Natural killer cell treated with Interleukin-12 subunit alpha and Interleukin-12 subunit beta and Interleukin-15 and Interleukin-18, amount 100 ng/mL, for 72 hours (primary cell): ENCODE measurements around the gene RNF123. TPM values are rescaled to one million over a fixed set of nuclear protein-coding genes. Genes with fewer than 3 reads are reported as not detected.

ENCODE experiments used
- ATAC-seq, 2 donors: fragments of 150-1000 bp; cut with Tn5 transposase in 1 of 2; sonication (Bioruptor Pico), chemical (Tn5 transposase) in 1 of 2; 2 replicates each; pipeline ENCODE4 v1.10.0; 2021
- DNase-seq: peaks from one replicate; pipeline ENCODE4 v3.0.0; 2022; ENCODE audit warnings: low spot score
- H3K27ac Mint-ChIP-seq, 2 donors: 1 replicate in 1 of 2; 2 replicates in 1 of 2; pipeline ENCODE4 v1.8.0; 2022; ENCODE audit warnings: mixed read lengths in 2 of 2, mild to moderate bottlenecking in 1 of 2, moderate library complexity in 1 of 2
- H3K27me3 Mint-ChIP-seq, 2 donors: 1 replicate in 1 of 2; 2 replicates in 1 of 2; pipeline ENCODE4 v1.8.0; 2022; ENCODE audit warnings: mixed read lengths in 2 of 2
- H3K36me3 Mint-ChIP-seq: one replicate; pipeline ENCODE4 v1.8.0; 2022; ENCODE audit warnings: mixed read lengths
- H3K4me1 Mint-ChIP-seq, 2 donors: 1 replicate in 1 of 2; 2 replicates in 1 of 2; pipeline ENCODE4 v1.8.0; 2022; ENCODE audit warnings: low read depth in 2 of 2, mixed read lengths in 2 of 2, mild to moderate bottlenecking in 1 of 2
- H3K4me3 Mint-ChIP-seq: one replicate; pipeline ENCODE4 v1.8.0; 2022; ENCODE audit warnings: mixed read lengths
- H3K9me3 Mint-ChIP-seq: 2 replicates; pipeline ENCODE4 v1.8.0; 2022; ENCODE audit warnings: mixed read lengths
- total RNA-seq, 2 donors: library from RNA; stranded (reverse); gene quantifications; one replicate each; pipeline ENCODE4 v1.2.3, GENCODE V29; 2022

The RNF123 gene
- total RNA-seq, 2 donors from 2014 or later = 45.6 to 67.9 TPM

DNA sequence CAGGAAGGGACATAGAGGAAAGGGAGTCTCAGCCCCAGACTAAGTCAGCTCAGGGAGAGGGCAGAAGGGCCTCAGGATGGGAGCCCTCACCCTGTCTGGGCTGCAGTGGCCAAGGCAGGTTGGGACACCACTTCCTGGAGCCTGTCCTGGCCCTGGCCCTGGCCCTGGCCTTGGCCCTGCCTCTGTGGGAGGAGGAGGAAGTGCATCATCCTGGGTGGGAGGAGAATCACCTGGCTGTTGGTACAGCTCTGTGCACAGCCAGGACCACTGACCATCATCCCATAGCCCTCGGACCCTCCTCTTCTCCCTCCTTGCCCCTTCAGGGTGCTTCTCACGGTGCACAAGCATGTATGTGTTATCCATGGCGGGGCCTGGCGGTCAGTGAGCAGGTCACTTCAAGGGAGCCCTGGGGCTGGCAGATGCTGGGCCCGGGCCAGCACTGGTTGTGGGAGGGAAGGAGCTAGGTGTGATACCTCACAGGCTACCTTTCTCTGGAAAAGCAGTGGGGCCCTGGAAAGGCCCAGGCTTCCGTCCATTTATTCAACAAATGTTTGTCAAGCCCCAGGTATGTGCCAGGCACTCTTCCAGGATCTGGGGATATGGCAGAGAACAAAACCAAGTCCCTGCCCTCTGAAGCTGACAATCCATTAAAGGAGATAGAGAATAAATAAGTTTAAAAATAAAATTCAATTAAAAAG is 23.4 kb upstream of the RNF123 start:
- H3K27me3 Mint-ChIP-seq = peaks cover 0 to 3% of the 10 kb centered on the region in 2 donors
- ATAC-seq (peak; percentile 8 to 15), DNase-seq (no peak)
- H3K4me1 Mint-ChIP-seq = peaks cover 0 to 2% of the 10 kb centered on the region in 2 donors
- no peaks in the 10 kb centered on the region for H3K36me3 Mint-ChIP-seq
- H3K27ac Mint-ChIP-seq = peak overlapping the region in 1 of 2 donors; percentile 32
- no peaks in the 10 kb centered on the region for H3K9me3 Mint-ChIP-seq
- H3K4me3 Mint-ChIP-seq = no peak overlapping the region

DNA sequence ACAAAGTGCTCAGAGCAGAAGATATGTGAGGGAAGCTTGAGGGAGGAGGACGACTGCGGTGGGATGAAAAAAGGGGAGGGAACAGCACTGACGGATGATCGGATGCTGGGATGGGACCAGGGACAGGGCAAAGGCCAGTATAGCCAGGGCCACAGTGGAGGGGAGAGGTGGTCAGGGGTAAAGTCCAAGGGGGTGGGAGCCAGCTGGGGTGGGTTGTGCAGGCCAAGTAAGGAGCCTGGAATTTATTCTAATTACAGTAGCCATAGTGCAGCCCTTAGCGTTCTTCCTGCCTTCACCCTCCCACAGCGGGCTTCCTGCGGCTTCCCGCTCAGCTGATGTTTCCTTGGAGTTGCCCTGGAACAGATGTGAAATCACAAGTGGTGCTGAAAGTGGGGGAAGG is 22.8 kb upstream of the RNF123 start:
- Mint-ChIP-seq H3K4me1 (peaks cover 0 to 5% of the 10 kb centered on the region in 2 donors), H3K9me3 (no peaks in the 10 kb centered on the region), H3K36me3 (no peaks in the 10 kb centered on the region), H3K4me3 (no peak overlapping the region), H3K27ac (no peak overlapping the region), H3K27me3 (peaks cover 0 to 3% of the 10 kb centered on the region in 2 donors)
- ATAC-seq (no peak), DNase-seq (no peak)

- no peak for ATAC-seq
- Mint-ChIP-seq H3K27me3 (peaks cover 0 to 3% of the 10 kb centered on the region in 2 donors), H3K4me3 (no peak overlapping the region), H3K9me3 (no peaks in the 10 kb centered on the region), H3K27ac (no peak overlapping the region), H3K4me1 (peaks cover 7 to 11% of the 10 kb centered on the region in 2 donors), H3K36me3 (no peaks in the 10 kb centered on the region)
- no peak for DNase-seq
These were observed 21.5 kb upstream of the RNF123 start for GRCh38 chr3:49667701-49668413.

DNA sequence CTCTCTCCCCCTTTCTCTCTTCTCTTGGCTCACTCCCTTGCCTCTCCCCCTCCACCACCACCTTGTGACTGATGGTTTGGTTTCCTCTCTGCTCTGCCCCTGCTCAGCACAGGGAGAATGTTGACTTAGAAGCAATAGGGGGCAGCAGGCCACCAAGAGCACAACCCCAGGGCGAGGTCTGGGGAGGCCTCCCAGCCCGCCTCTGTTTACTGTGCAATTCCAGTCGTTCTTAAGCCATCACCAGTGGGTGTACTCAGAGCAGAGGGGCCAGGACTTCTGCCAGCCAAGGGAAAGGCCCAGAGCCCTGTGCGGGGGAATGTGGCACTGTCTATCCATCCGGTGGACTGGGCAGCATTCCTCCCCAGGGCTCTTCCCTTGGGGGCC is 21.0 kb upstream of the RNF123 start:
- ATAC-seq (no peak), DNase-seq (no peak)
- no peaks in the 10 kb centered on the region for H3K36me3 Mint-ChIP-seq
- no peak overlapping the region for H3K4me3 Mint-ChIP-seq
- H3K27ac Mint-ChIP-seq = no peak overlapping the region
- H3K9me3 Mint-ChIP-seq = no peaks in the 10 kb centered on the region
- H3K4me1 Mint-ChIP-seq = peaks cover 7 to 14% of the 10 kb centered on the region in 2 donors
- peaks cover 0 to 3% of the 10 kb centered on the region in 2 donors for H3K27me3 Mint-ChIP-seq

DNA sequence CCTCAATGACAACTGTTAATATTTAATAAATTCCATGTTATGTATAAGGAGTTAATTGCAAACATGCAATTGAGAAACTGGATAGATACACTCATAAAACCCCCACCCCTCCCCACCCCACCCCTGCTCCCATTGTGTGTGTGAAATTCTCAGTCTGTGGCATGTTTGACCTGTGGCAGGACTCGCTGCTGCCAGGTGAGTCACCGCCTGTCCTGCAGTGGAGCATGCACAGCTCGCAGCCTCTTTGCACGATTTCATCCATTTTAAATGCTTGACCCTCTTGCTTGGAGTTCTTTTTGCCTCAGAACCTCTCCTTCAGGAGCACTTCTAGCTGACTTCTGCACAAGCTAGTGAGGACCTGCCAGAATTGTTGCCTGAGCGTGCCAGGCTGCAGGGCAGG is 20.5 kb upstream of the RNF123 start:
- no peak overlapping the region for H3K27ac Mint-ChIP-seq
- ATAC-seq (no peak), DNase-seq (no peak)
- H3K4me3 Mint-ChIP-seq = no peak overlapping the region
- H3K36me3 Mint-ChIP-seq = no peaks in the 10 kb centered on the region
- H3K9me3 Mint-ChIP-seq = no peaks in the 10 kb centered on the region
- peaks cover 0 to 3% of the 10 kb centered on the region in 2 donors for H3K27me3 Mint-ChIP-seq
- H3K4me1 Mint-ChIP-seq = peaks cover 7 to 18% of the 10 kb centered on the region in 2 donors

DNA sequence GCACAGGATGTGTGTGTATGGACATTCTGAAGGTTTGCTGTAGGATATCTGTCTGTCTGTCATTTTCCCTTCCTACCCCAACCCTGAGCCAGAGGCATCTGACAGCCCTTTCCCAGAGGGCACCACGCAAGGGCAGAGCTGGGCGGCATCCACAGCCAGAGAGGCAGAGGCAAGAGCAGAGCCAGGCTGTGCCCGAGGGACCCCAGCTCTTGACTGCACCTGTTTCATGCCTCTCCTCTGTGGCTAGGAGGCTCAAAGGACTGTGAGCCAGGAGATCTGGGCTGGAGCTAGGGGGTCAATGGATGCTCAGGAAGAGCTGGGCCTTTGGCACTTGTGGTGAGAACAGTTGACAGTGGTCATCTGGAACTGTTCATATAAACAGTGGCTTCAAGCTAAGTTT is 20.0 kb upstream of the RNF123 start:
- no peak overlapping the region for H3K27ac Mint-ChIP-seq

DNA sequence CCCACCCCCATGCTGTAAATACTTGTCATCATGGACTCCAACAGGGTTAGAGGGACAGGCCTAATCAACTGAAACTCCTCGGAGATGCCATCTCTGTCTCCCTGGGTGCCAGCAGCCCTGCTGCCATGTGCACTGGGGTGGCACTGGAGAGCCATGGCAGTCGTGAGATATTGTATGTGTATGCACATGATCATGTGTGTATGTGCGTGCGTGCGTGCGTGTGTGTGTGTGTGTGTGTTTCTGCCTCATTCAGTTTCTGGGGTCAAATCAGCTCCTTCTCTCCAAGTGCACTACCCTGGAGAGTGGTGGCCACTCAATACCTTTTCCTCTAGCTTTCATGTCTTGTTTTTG is 18.4 kb upstream of the RNF123 start:
- ATAC-seq (no peak), DNase-seq (no peak)
- H3K27me3 Mint-ChIP-seq = peaks cover 0 to 3% of the 10 kb centered on the region in 2 donors
- H3K27ac Mint-ChIP-seq = no peak overlapping the region
- no peak overlapping the region for H3K4me3 Mint-ChIP-seq
- H3K36me3 Mint-ChIP-seq = no peaks in the 10 kb centered on the region
- H3K4me1 Mint-ChIP-seq = peaks cover 19 to 27% of the 10 kb centered on the region in 2 donors
- H3K9me3 Mint-ChIP-seq = no peaks in the 10 kb centered on the region

More for the DNA sequence above, 20.0 kb upstream of the RNF123 start:
- Mint-ChIP-seq H3K27me3 (peaks cover 0 to 3% of the 10 kb centered on the region in 2 donors), H3K4me3 (no peak overlapping the region), H3K4me1 (peaks cover 7 to 18% of the 10 kb centered on the region in 2 donors), H3K36me3 (no peaks in the 10 kb centered on the region), H3K9me3 (no peaks in the 10 kb centered on the region)
- no peak for DNase-seq
- no peak for ATAC-seq

DNA sequence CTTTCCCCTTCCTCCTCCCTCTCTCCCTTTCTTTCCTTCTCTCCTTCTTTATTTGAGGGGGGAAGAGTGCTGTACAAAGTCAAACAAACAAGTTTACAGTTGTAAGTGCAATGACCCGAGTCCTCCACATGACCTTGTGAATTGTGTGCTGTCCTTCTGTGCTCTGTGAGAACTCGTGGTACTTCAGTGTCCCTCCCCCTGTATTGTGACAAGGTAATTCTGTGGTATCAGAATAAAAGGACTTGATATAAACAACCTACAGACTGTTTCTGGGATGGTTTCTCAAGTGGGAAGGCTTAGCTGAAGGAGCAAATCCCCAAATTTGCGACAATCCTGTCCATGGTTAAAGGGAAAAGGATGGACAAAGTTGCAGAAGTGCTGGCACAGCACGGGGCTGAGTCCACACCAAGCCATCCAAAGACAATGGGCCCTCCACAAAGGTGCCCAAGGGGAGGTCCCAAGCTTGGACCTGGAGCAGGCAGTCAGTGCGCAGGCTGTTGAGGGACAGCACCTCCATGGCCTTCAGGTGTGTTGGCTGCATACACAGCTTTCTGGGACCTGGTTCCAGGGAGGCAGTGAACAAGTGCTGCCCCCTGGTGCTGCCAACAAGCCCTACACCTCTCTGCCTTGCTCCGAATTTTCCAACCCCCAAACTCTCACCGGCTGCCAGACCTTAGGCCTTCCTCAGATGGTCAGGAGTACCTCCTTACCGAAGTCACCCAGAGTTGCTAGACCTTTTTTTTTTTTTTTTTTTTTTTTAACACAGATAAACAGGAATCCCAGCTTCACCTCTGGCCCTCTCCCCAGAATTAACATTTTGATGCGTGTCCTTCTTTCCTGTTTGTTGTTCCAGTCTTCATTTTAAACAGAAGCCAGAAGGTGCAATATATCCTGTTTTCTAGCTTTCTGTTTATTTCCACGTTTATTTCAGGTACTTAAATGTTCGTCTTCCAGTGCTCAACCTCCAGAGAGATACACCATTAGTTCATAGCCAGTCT is 17.8 kb upstream of the RNF123 start:
- peaks cover 19 to 27% of the 10 kb centered on the region in 2 donors for H3K4me1 Mint-ChIP-seq
- peaks cover 0 to 3% of the 10 kb centered on the region in 2 donors for H3K27me3 Mint-ChIP-seq
- DNase-seq (no peak), ATAC-seq (no peak)
- H3K9me3 Mint-ChIP-seq = no peaks in the 10 kb centered on the region
- H3K27ac Mint-ChIP-seq = peak overlapping the region; percentile 3 to 37
- H3K36me3 Mint-ChIP-seq = no peaks in the 10 kb centered on the region
- H3K4me3 Mint-ChIP-seq = peak overlapping the region; percentile 41

DNA sequence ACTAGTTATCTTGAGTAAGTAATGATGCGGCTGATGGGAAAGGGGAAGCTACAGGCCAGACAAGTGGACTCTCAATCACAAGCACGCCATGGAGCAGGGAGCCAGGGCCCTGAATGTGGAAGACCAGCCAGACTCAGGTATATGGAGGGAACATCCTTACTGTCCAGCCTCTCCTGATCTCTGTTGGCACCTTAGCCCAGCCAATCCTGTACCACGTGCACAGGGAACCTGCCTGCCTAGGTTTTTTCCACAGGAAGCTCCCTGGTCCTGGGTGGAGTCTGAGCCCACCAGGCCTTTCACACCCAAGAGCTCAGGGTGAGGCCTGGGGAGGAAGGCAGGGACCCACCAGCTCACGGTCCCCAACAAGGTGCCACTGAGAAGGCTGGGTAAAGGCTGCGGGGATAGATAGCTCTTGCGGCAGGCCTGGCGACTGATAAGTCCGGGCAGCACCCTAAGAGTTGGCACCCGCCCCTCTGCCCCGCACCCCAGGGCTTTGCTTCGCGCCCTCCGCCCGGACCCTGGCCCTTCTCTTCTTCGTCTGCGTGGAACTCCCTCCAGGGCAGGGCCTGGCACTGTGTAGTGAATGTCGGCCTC is 16.1 kb upstream of the RNF123 start:
- peak overlapping the region; percentile 91 to 94 for H3K27ac Mint-ChIP-seq
- no peak for ATAC-seq
- peaks cover 2% of the 10 kb centered on the region for H3K36me3 Mint-ChIP-seq
- peak overlapping the region; percentile 87 for H3K4me3 Mint-ChIP-seq
- no peak for DNase-seq
- peaks cover 0 to 2% of the 10 kb centered on the region in 2 donors for H3K27me3 Mint-ChIP-seq
- peaks cover 21 to 31% of the 10 kb centered on the region in 2 donors for H3K4me1 Mint-ChIP-seq
- no peaks in the 10 kb centered on the region for H3K9me3 Mint-ChIP-seq

DNA sequence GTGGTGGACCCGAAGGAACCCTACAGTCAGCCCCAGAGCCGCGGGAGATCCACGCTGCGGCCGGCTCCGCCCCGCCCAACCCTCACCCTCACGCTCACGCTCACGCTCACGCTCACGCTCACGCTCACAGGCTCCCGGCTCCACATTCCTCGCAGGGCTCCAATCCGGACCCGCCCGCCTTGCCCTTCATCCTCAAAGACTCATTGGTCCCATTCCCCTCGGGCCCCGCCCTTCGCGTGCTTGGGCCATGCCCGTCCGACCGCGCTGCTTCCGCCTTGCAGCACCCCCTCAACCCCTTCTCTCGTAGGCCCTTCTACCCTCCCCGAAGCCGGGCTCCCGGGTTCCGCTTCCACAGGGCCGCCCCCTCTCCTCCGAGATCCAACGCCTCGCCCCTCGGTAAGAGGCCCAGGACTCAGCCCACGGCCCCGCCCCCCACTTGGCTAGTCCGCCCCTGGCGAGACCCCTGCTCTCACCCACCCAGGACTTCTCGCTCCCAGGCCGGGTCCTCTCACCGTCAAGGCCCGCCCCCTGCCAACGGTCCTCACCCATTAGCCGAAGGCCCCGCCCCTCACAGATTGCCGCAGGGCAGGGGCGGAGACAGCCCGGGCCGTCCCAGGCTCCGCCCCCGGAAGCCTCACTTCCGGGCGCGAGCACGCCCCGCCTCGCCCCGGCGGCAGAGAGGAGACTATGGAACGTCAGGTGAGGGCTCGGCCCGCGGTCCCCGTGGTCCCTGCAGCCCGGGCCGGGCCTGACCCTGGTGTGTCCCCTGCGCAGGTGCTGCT is 15.5 kb upstream of the RNF123 start, which contains the start of gene APEH:
Gene APEH (plus strand): TSS at position 637 of the 782 bp plus-strand sequence. CDS start 51 bp downstream, at position 688.
- H3K4me1 Mint-ChIP-seq = peaks cover 23 to 32% of the 10 kb centered on the region in 2 donors

DNA sequence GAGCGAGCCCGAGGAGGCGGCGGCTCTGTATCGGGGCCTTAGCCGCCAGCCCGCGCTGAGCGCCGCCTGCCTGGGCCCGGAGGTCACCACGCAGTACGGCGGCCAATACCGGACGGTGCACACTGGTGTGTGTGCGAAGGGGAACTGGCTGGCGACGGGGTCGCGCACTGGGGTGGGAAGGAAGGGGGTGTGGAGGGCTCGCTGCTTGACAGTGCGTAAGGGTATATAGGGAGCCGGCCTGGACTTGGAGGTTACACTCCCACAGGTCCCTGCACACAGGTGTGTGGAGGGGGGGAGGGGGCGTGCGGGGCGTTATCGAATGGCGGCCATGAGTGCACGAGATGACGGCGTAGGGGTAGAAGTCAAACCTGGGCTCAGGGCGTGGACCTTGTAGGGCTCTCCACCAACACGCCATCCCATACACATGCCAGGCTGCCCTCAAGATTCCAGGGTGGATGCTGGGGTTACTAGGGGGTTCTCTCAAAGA is 14.8 kb upstream of the RNF123 start:
- Mint-ChIP-seq H3K4me1 (peaks cover 23 to 30% of the 10 kb centered on the region in 2 donors), H3K4me3 (peak overlapping the region; percentile 87), H3K27ac (peak overlapping the region; percentile 91 to 94), H3K36me3 (peaks cover 4% of the 10 kb centered on the region), H3K9me3 (no peaks in the 10 kb centered on the region), H3K27me3 (no peaks in the 10 kb centered on the region)
- DNase-seq (no peak), ATAC-seq (peak; percentile 22 to 46)

More for the DNA sequence above, 15.5 kb upstream of the RNF123 start, which contains the start of gene APEH:
- peak within 1 kb of the TSS; percentile 87 for H3K4me3 Mint-ChIP-seq
- peak; percentile 99 for DNase-seq
- no peaks in the 10 kb centered on the region for H3K27me3 Mint-ChIP-seq
- peak within 1 kb of the TSS; percentile 91 to 94 for H3K27ac Mint-ChIP-seq
- H3K36me3 Mint-ChIP-seq = peaks cover 4% of the 10 kb centered on the region
- no peaks in the 10 kb centered on the region for H3K9me3 Mint-ChIP-seq
- ATAC-seq = peak; percentile 91 to 95

- Mint-ChIP-seq H3K36me3 (peaks cover 10% of the 10 kb centered on the region), H3K4me1 (peaks cover 29 to 36% of the 10 kb centered on the region in 2 donors), H3K27me3 (no peaks in the 10 kb centered on the region), H3K27ac (no peak overlapping the region), H3K4me3 (no peak overlapping the region), H3K9me3 (no peaks in the 10 kb centered on the region)
- ATAC-seq (no peak), DNase-seq (no peak)
These were observed 13.4 kb upstream of the RNF123 start for GRCh38 chr3:49675912-49676311.
